Measurements from ENCODE around the gene GNA14.

DNA sequence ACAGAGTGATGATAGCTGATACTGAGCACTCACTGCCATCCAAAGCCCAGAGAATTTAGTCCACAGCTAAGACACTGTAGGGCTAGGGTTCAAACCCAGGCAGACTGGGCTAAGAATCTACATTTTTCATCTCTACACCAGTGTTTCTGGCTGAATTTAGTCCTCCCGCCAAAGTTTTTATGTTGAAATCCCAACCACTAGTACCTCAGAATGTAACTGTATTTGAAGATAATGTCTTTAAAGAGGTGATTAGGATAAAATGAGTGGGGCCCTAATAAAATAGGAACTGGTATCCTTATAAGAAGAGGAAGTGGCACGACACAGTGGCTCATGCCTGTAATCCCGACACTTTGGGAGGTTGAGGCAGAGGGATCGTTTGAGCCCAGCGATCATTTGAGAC lies 4.3 kb downstream of the GNA14 start:
- TF ChIP-seq CTCF (IDR thresholded peaks at IDR 0.05) (no peak), REST (IDR thresholded peaks at IDR 0.05; ENCODE audit: insufficient read depth in 1 of 2, low read depth in 2 of 2, low read length in 1 of 2) (no peak), SIN3A (IDR thresholded peaks at IDR 0.05; ENCODE audit: borderline replicate concordance, insufficient read depth, low read depth, low read length) (no peak), POLR2AphosphoS5 (IDR thresholded peaks at IDR 0.05; ENCODE audit: low read depth, low read length) (no peak)

All from Panc1 (cell line).